Natural killer cell (primary cell): ENCODE measurements around the gene EFHC1. TPM values are rescaled to one million over a fixed set of nuclear protein-coding genes. Genes with fewer than 3 reads are reported as not detected.

ENCODE experiments used
- ATAC-seq, 3 donors: fragments of 150-1000 bp in 2 of 3; fragments of 200-7000 bp in 1 of 3; cut with Tn5 transposase; 1 replicate in 1 of 3; 2 replicates in 2 of 3; pipeline ENCODE4 v1.10.0; 2021; ENCODE audit warnings: mild to moderate bottlenecking in 2 of 3, moderate library complexity in 2 of 3
- DNase-seq, 2 donors: peaks; one replicate each; pipeline versions ENCODE4 v3.0.0 to v3.0.0-alpha.2; 2013 to 2021; ENCODE audit warnings: mixed read lengths in 1 of 2
- H3K27ac ChIP-seq: one replicate; pipeline ENCODE4 v1.5.1; 2013; ENCODE audit warnings: mild to moderate bottlenecking, low read length
- H3K27me3 ChIP-seq: one replicate; pipeline ENCODE4 v1.6.1; 2013; ENCODE audit warnings: low read length; ENCODE audit not compliant: control insufficient read depth, insufficient read depth
- H3K36me3 ChIP-seq: one replicate; pipeline ENCODE4 v1.6.1; 2013; ENCODE audit warnings: low read length; ENCODE audit not compliant: control insufficient read depth, insufficient read depth
- H3K4me1 ChIP-seq: one replicate; pipeline ENCODE4 v1.6.1; 2013; ENCODE audit warnings: low read length; ENCODE audit not compliant: control insufficient read depth, insufficient read depth
- H3K4me3 ChIP-seq: one replicate; pipeline ENCODE4 v1.5.1; 2013; ENCODE audit warnings: low read length
- H3K9me3 ChIP-seq: one replicate; pipeline ENCODE4 v1.6.1; 2013; ENCODE audit warnings: low read length; ENCODE audit not compliant: control insufficient read depth, insufficient read depth
- H3K27ac Mint-ChIP-seq, 2 donors: one replicate each; pipeline ENCODE4 v1.8.0; 2022; ENCODE audit warnings: mild to moderate bottlenecking in 2 of 2, mixed read lengths in 2 of 2, moderate library complexity in 1 of 2
- H3K27me3 Mint-ChIP-seq, 2 donors: one replicate each; pipeline ENCODE4 v1.8.0; 2022; ENCODE audit warnings: low read depth in 2 of 2, mixed read lengths in 2 of 2
- H3K36me3 Mint-ChIP-seq: one replicate; pipeline ENCODE4 v1.8.0; 2022; ENCODE audit warnings: mixed read lengths
- H3K4me1 Mint-ChIP-seq, 2 donors: one replicate each; pipeline ENCODE4 v1.8.0; 2022; ENCODE audit warnings: mixed read lengths in 2 of 2
- H3K4me3 Mint-ChIP-seq: one replicate; pipeline ENCODE4 v1.8.0; 2022; ENCODE audit warnings: mild to moderate bottlenecking, moderate library complexity, mixed read lengths
- H3K9me3 Mint-ChIP-seq, 2 donors: one replicate each; pipeline ENCODE4 v1.8.0; 2022; ENCODE audit warnings: mixed read lengths in 2 of 2
- WGBS: methylation state at CpG from one replicate; pipeline ENCODE4 v1.1.7; 2013; ENCODE audit warnings: missing lambda C conversion rate; ENCODE audit not compliant: insufficient coverage; 5-methylcytosine and 5-hydroxymethylcytosine counted together
- intact Hi-C: fragments of 100-400 bp; cut with micrococcal nuclease; formaldehyde crosslinking; loops from one replicate; pipeline ENCODE4 v1.14.2; 2022
- total RNA-seq, 4 donors: library from RNA; stranded (reverse); fragments of 120-200 nt in 1 of 4; gene quantifications; one replicate each; pipeline versions ENCODE4 v1.2.3 to v1.2.4, GENCODE V29; 2013 to 2022
- TF ChIP-seq, protein P1 (sequence below): fragments of 200-600 bp; IDR thresholded peaks from one replicate; pipeline ENCODE4 v1.8.0; 2022; ENCODE audit warnings: antibody characterized with exemption

Gene EFHC1
- total RNA-seq, 3 donors from 2014 or later (not counting 1 experiment from before 2014, with no cell fraction given): 10.7 to 20.9 (median 13.7) TPM

DNA sequence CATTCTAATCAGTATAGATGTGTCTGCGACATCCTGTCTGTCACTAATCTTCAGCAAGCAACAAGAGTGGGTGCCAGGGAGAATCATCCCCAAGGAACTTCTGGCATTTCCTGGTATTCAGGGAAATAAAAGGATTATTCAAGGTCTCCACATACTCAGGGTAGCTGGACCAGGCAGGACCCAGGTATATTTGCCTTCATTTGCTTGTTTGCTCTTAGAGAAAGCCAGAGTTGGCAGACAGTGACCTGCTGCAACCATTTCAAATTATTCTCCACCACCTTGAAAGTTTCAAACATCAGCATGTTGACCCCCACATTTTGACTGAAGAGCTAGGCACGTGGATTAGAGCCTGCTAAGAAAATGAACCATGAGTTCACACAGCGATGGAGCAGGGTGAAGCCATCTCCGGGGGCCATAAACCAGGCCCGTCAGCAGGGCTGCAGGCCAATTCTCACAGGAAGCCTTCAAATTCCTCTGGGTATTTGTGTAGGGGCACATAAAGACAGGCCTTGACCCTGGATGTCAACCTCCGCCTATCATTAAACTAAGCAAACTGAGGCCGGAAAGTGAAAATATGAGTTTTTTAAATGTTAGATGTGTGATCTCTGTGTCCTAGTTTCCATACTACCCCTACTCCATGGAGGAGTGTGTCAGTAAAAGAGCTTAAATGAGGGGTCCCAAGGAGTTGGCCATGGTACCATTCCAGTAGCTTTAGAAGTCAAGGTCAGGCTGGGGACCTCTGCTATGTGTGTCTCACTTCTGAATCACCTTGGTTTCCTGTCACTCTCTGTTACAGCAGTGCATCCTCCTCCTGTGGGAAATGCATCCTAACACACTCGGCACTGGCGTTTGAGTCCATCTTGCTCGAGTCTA lies 123.8 kb downstream of the EFHC1 start:
- H3K4me1 Mint-ChIP-seq: peaks cover 47 to 64% of the 10 kb centered on the region in 2 donors
- H3K9me3 ChIP-seq: no peaks in the 10 kb centered on the region
- no peak for ATAC-seq
- H3K4me3 Mint-ChIP-seq: no peak overlapping the region
- intact Hi-C loops: no loop called here
- no peaks in the 10 kb centered on the region for H3K36me3 ChIP-seq
- WGBS: 91% methylated on average over 9 of the region's 10 CpGs
- H3K27me3 ChIP-seq: no peaks in the 10 kb centered on the region
- no peaks in the 10 kb centered on the region for H3K36me3 Mint-ChIP-seq
- H3K4me3 ChIP-seq: no peak overlapping the region
- no peak for DNase-seq
- no peak overlapping the region for H3K27ac Mint-ChIP-seq
- TF ChIP-seq, protein P1, sequence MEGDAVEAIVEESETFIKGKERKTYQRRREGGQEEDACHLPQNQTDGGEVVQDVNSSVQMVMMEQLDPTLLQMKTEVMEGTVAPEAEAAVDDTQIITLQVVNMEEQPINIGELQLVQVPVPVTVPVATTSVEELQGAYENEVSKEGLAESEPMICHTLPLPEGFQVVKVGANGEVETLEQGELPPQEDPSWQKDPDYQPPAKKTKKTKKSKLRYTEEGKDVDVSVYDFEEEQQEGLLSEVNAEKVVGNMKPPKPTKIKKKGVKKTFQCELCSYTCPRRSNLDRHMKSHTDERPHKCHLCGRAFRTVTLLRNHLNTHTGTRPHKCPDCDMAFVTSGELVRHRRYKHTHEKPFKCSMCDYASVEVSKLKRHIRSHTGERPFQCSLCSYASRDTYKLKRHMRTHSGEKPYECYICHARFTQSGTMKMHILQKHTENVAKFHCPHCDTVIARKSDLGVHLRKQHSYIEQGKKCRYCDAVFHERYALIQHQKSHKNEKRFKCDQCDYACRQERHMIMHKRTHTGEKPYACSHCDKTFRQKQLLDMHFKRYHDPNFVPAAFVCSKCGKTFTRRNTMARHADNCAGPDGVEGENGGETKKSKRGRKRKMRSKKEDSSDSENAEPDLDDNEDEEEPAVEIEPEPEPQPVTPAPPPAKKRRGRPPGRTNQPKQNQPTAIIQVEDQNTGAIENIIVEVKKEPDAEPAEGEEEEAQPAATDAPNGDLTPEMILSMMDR: no peak
- H3K4me1 ChIP-seq: no peaks in the 10 kb centered on the region
- no peak overlapping the region for H3K27ac ChIP-seq
- H3K9me3 Mint-ChIP-seq: no peaks in the 10 kb centered on the region
- no peaks in the 10 kb centered on the region for H3K27me3 Mint-ChIP-seq

DNA sequence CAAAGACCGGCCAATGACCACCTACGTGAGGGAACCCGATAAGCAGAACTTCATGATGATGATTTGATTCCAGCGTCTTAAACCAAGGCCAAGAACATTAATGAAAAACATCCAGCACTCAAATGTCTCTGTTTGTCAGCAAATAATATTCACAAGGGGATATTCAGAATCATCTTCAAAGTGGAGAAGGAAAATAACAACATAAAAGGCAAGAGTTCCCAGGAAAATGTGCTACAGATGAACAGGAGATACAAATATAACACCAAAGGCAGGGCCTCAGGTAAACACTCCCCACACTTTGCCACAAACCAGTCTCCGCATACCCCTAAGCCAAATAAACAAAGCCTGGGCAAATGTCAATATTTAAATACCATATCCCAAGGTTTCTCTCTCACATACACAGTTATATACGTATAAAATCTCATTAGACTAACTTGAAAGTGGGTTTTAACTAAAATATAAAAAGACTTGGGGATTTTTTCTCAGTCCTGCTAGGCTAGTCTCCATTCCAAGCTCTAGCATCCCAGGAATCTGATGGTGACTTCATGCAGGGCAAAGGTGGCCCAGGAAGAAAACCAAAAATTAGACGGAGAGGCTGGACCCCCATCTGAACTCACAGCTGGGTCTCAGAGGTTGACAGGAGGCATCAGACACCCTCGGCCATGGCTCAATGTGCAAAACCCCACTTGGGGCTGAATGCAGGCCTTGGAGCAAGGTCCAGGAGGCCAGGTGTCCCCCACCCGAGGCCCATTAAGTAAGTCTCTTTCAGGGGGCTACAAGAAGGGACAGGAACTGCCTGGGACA lies 124.7 kb downstream of the EFHC1 start:
- H3K27ac Mint-ChIP-seq: no peak overlapping the region
- DNase-seq (no peak), ATAC-seq (no peak)
- H3K4me3 Mint-ChIP-seq: no peak overlapping the region
- Histone ChIP-seq H3K27ac (no peak overlapping the region), H3K27me3 (no peaks in the 10 kb centered on the region), H3K36me3 (no peaks in the 10 kb centered on the region), H3K4me1 (no peaks in the 10 kb centered on the region), H3K9me3 (no peaks in the 10 kb centered on the region), H3K4me3 (no peak overlapping the region)
- peaks cover 48 to 67% of the 10 kb centered on the region in 2 donors for H3K4me1 Mint-ChIP-seq
- TF ChIP-seq, protein P1: no peak
- H3K9me3 Mint-ChIP-seq: no peaks in the 10 kb centered on the region
- 90% methylated on average over 8 of the region's 9 CpGs for WGBS
- H3K36me3 Mint-ChIP-seq: no peaks in the 10 kb centered on the region
- intact Hi-C loops: no loop called here
- no peaks in the 10 kb centered on the region for H3K27me3 Mint-ChIP-seq

DNA sequence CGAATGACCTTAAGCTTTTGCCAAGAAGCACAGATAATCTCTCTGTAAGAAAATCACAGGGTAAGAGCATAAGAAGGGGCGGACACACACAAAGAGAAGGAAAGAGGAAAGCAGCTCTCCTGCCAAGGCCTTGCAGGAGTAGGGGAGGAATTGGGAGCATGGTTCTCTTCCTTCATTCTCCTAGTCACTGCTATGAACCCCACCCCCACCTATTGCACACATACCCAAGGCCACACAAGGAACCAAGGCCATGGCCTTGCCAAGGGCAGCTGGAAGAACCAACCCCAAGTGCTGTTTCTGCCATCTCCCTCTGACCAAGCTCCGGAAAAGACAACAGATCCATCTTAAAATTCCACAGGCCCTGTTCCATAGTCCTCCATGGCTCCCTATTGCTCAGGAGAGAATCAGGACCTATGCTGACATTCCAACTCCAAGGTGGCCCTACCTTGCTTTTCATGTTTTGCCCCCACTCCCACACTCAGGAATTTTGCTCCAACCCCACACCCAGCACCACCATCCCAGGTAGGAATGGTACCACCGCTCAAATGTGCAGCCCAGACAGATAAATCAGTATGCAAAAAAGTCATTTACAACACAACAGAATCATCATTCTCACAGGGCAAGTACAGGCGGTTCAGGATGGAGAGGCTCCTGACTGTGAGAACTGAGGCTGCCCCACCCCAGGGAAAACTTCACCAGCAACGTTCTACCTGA lies 125.4 kb downstream of the EFHC1 start:
- intact Hi-C loops: no loop called here
- Mint-ChIP-seq H3K27me3 (no peaks in the 10 kb centered on the region), H3K4me3 (no peak overlapping the region), H3K36me3 (no peaks in the 10 kb centered on the region), H3K4me1 (peaks cover 51 to 67% of the 10 kb centered on the region in 2 donors), H3K9me3 (no peaks in the 10 kb centered on the region), H3K27ac (no peak overlapping the region)
- ATAC-seq (no peak), DNase-seq (no peak)
- Histone ChIP-seq H3K9me3 (no peaks in the 10 kb centered on the region), H3K4me3 (no peak overlapping the region), H3K36me3 (no peaks in the 10 kb centered on the region), H3K27me3 (no peaks in the 10 kb centered on the region), H3K4me1 (no peaks in the 10 kb centered on the region), H3K27ac (no peak overlapping the region)
- WGBS: 94% methylated on average over 6 of the region's 6 CpGs
- TF ChIP-seq, protein P1: no peak
